ENCODE measurements around the gene EFCAB9.

DNA sequence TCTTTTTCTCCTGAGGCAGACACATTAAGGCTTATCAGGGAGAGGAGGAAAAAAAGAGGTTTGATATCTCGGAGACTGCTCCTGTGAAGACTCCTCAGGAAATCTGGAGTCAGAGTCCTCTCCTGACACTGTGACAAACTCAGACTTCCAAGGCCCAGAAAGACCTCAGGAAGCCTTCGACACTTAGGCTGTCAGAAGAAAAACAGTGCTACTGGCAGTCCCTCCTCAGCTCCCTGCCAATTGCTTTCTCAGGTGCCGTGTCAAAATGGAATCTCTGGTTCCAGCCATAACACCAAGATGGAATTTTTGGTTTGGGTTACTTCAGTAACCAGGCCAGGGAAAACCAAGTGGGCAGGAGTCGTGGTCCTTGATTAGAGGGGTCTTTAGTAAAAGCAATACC lies 10.1 kb upstream of the EFCAB9 start:
- TF ChIP-seq, protein P1, sequence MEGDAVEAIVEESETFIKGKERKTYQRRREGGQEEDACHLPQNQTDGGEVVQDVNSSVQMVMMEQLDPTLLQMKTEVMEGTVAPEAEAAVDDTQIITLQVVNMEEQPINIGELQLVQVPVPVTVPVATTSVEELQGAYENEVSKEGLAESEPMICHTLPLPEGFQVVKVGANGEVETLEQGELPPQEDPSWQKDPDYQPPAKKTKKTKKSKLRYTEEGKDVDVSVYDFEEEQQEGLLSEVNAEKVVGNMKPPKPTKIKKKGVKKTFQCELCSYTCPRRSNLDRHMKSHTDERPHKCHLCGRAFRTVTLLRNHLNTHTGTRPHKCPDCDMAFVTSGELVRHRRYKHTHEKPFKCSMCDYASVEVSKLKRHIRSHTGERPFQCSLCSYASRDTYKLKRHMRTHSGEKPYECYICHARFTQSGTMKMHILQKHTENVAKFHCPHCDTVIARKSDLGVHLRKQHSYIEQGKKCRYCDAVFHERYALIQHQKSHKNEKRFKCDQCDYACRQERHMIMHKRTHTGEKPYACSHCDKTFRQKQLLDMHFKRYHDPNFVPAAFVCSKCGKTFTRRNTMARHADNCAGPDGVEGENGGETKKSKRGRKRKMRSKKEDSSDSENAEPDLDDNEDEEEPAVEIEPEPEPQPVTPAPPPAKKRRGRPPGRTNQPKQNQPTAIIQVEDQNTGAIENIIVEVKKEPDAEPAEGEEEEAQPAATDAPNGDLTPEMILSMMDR (IDR thresholded peaks at IDR 0.05; ENCODE audit: poor library complexity, severe bottlenecking): no peak
- TF ChIP-seq POLR2AphosphoS5 (IDR thresholded peaks at IDR 0.05) (no peak), RAD21 (conservative IDR thresholded peaks at IDR 0.05) (no peak), EZH2 (IDR thresholded peaks at IDR 0.05; ENCODE audit: borderline replicate concordance, insufficient read depth, low read length, poor library complexity, severe bottlenecking) (no peak), TAF1 (IDR thresholded peaks at IDR 0.05; ENCODE audit: low read depth) (no peak), EP300 (conservative IDR thresholded peaks at IDR 0.05; ENCODE audit: poor library complexity, severe bottlenecking) (no peak)

Measured in neural cell (in vitro differentiated cells).